Measurements from ENCODE around the gene EMC1. TPM values are rescaled to one million over a fixed set of nuclear protein-coding genes. Genes with fewer than 3 reads are reported as not detected.

The EMC1 gene
- total and polyA plus RNA-seq, 9 donors, result 15.0 to 53.9 (median 34.4) TPM

GRCh38 chr1:19209439-19209989 lies 41.8 kb downstream of the EMC1 start:
- intact Hi-C loops (cut with DNase I), result no loop called here
- Histone ChIP-seq H3K4me3 (peak overlapping the region; percentile 72), H3K9me3 (no peaks in the 10 kb centered on the region), H3K4me1 (ENCODE audit: insufficient read depth) (peaks cover 10% of the 10 kb centered on the region), H3K27me3 (no peaks in the 10 kb centered on the region), H3K36me3 (no peaks in the 10 kb centered on the region), H3K27ac (peak overlapping the region; percentile 63 to 91)
- DNase-seq, result peak in 1 of 5 donors; percentile 51
- 0 to 1% (median 1%) methylated on average over 28 of the region's 28 CpGs for WGBS, 3 donors
- TF ChIP-seq EP300 (IDR thresholded peaks at IDR 0.05) (no peak), CTCF (IDR thresholded peaks at IDR 0.05) (no peak), POLR2A (IDR thresholded peaks at IDR 0.05) (no peak)

GRCh38 chr1:19208710-19209438 lies 42.5 kb downstream of the EMC1 start:
- 3 to 6% (median 5%) methylated on average over 8 of the region's 8 CpGs for WGBS, 3 donors
- H3K36me3 ChIP-seq, result no peaks in the 10 kb centered on the region
- peaks cover 10% of the 10 kb centered on the region for H3K4me1 ChIP-seq (ENCODE audit: insufficient read depth)
- H3K27me3 ChIP-seq, result no peaks in the 10 kb centered on the region
- TF ChIP-seq POLR2A (IDR thresholded peaks at IDR 0.05) (no peak), CTCF (IDR thresholded peaks at IDR 0.05) (no peak), EP300 (IDR thresholded peaks at IDR 0.05) (no peak)
- intact Hi-C loops (cut with DNase I), result no loop called here
- no peaks in the 10 kb centered on the region for H3K9me3 ChIP-seq
- no peak for DNase-seq
- H3K27ac ChIP-seq, result peak overlapping the region; percentile 63 to 91
- peak overlapping the region; percentile 72 for H3K4me3 ChIP-seq

- intact Hi-C loops (cut with DNase I), result no loop called here
- no peaks in the 10 kb centered on the region for H3K36me3 ChIP-seq
- no peaks in the 10 kb centered on the region for H3K9me3 ChIP-seq
- no peak overlapping the region for H3K4me3 ChIP-seq
- H3K4me1 ChIP-seq (ENCODE audit: insufficient read depth), result peaks cover 10% of the 10 kb centered on the region
- no peak for DNase-seq
- 80 to 87% (median 81%) methylated on average over 3 of the region's 3 CpGs for WGBS, 3 donors
- no peak for TF ChIP-seq POLR2A (IDR thresholded peaks at IDR 0.05)
- no peak for TF ChIP-seq EP300 (IDR thresholded peaks at IDR 0.05)
- no peak for TF ChIP-seq CTCF (IDR thresholded peaks at IDR 0.05)
- no peaks in the 10 kb centered on the region for H3K27me3 ChIP-seq
- no peak overlapping the region for H3K27ac ChIP-seq
These were observed 44.4 kb downstream of the EMC1 start for GRCh38 chr1:19206947-19207346.

- Histone ChIP-seq H3K9me3 (no peaks in the 10 kb centered on the region), H3K27me3 (no peaks in the 10 kb centered on the region), H3K27ac (no peak overlapping the region), H3K4me1 (ENCODE audit: insufficient read depth) (peaks cover 7% of the 10 kb centered on the region), H3K4me3 (no peak overlapping the region), H3K36me3 (no peaks in the 10 kb centered on the region)
- intact Hi-C loops (cut with DNase I), result no loop called here
- no peak for DNase-seq
- TF ChIP-seq EP300 (IDR thresholded peaks at IDR 0.05) (no peak), POLR2A (IDR thresholded peaks at IDR 0.05) (no peak), CTCF (IDR thresholded peaks at IDR 0.05) (no peak)
- 61 to 65% (median 64%) methylated on average over 5 of the region's 5 CpGs for WGBS, 3 donors
These were observed 45.5 kb downstream of the EMC1 start for GRCh38 chr1:19205845-19206244.

Data from ovary (tissue), 9 donors.